Inflammatory macrophage treated with lipopolysaccharide for 4 hours (primary cell): Measurements from ENCODE around the gene PAIP2B.
"Not testable (repeated sequence)": the region's sequence is repeated elsewhere in the genome, so short reads cannot be mapped to it uniquely, and the experiment has no call there.

ENCODE experiments used
- DNase-seq: peaks from one replicate; pipeline ENCODE4 v3.0.0-alpha.2; 2020

Gene PAIP2B

GRCh38 chr2:71215447-71215846 is 11.5 kb downstream of the PAIP2B start:
- DNase-seq, result no peak

GRCh38 chr2:71212336-71212735 is 14.6 kb downstream of the PAIP2B start:
- DNase-seq, result no peak

- DNase-seq, result no peak
Measured at GRCh38 chr2:71210292-71210691, 16.6 kb downstream of the PAIP2B start.

- DNase-seq, result no peak
Measured at GRCh38 chr2:71208756-71209155, 18.1 kb downstream of the PAIP2B start.

GRCh38 chr2:71207601-71208000 is 19.3 kb downstream of the PAIP2B start:
- DNase-seq, result no peak

GRCh38 chr2:71206271-71206670 is 20.6 kb downstream of the PAIP2B start:
- no peak for DNase-seq

- DNase-seq, result no peak
Measured at GRCh38 chr2:71191570-71191943, 35.3 kb downstream of the PAIP2B start.

GRCh38 chr2:71190656-71191569 is 36.0 kb downstream of the PAIP2B start:
- DNase-seq, result peak; percentile 16

GRCh38 chr2:71187589-71187988 is 39.3 kb downstream of the PAIP2B start:
- no peak for DNase-seq

- DNase-seq, result no peak
Measured at GRCh38 chr2:71186973-71187372, 39.9 kb downstream of the PAIP2B start.

GRCh38 chr2:71183306-71184115 is 43.4 kb downstream of the PAIP2B start:
- not testable (repeated sequence) for DNase-seq

- no peak for DNase-seq
Measured at GRCh38 chr2:71181316-71181715, 45.6 kb downstream of the PAIP2B start.

- DNase-seq, result not testable (repeated sequence)
Measured at GRCh38 chr2:71178836-71179235, 48.1 kb downstream of the PAIP2B start.

- no peak for DNase-seq
Measured at GRCh38 chr2:71174207-71174606, 52.7 kb downstream of the PAIP2B start.

- DNase-seq, result no peak
Measured at GRCh38 chr2:71173096-71173495, 53.8 kb downstream of the PAIP2B start.

GRCh38 chr2:71166812-71167211 is 60.1 kb downstream of the PAIP2B start:
- no peak for DNase-seq

GRCh38 chr2:71157124-71157793 is 69.6 kb downstream of the PAIP2B start:
- peak; percentile 41 for DNase-seq

GRCh38 chr2:71156573-71156972 is 70.3 kb downstream of the PAIP2B start:
- DNase-seq, result no peak

- no peak for DNase-seq
Measured at GRCh38 chr2:71155846-71156245, 71.1 kb downstream of the PAIP2B start.

- peak; percentile 12 for DNase-seq
Measured at GRCh38 chr2:71154798-71155197, 72.1 kb downstream of the PAIP2B start.

- no peak for DNase-seq
Measured at GRCh38 chr2:71154279-71154678, 72.6 kb downstream of the PAIP2B start.

- DNase-seq, result no peak
Measured at GRCh38 chr2:71153585-71154224, 73.2 kb downstream of the PAIP2B start.

- no peak for DNase-seq
Measured at GRCh38 chr2:71151620-71152019, 75.3 kb downstream of the PAIP2B start.
